Activated CD4-positive, CD25-positive, alpha-beta regulatory T cell treated with anti-CD3 and anti-CD28 coated beads, Interleukin-2, amount 50 U/mL, for 24 hours (primary cell): ENCODE results near the gene ASNSD1.
A peak's percentile ranks its signal among the peaks of the same experiment; 100 is the strongest.

Experiments used
- ATAC-seq, 2 donors: fragments of 150-1000 bp; cut with Tn5 transposase; one replicate each; pipeline ENCODE4 v1.10.0; 2021; ENCODE audit warnings: mild to moderate bottlenecking in 1 of 2, moderate library complexity in 1 of 2

Gene ASNSD1

GRCh38 chr2:189661148-189661956 lies at the start of gene ASNSD1:
TSS of gene ASNSD1 (plus strand) at chr2:189661459. CDS start at chr2:189666133, 4,674 bp downstream.
- ATAC-seq = peak; percentile 92

DNA sequence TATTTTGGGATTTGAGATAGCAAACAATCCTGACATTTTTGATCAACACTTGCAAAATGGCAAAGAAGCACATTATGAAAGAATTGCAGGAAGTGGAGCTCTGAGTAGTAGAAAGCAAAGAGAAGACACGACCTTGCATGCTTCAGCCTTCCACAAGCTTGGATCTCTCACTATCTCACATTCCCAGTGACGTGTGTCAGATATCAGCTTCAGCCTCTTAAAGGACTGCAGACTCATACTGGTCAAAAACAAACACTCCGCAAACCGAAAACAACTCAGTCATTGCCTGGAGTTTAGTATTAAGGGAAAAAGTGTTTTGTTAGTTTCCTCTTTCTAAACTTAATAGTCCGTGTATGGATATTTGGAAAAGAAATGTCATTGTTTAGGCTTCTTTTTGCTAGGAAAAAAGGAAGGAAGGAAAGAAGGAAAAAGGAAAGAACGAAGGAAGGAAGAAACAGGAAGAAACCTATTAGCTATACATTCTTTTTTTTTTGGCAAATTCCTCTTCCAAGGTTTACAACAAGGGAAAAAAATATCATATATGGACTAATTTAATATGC lies 48.1 kb upstream of the ASNSD1 start:
- ATAC-seq = no peak

- no peak for ATAC-seq
Observed at GRCh38 chr2:189613650-189614420, 47.4 kb upstream of the ASNSD1 start.

DNA sequence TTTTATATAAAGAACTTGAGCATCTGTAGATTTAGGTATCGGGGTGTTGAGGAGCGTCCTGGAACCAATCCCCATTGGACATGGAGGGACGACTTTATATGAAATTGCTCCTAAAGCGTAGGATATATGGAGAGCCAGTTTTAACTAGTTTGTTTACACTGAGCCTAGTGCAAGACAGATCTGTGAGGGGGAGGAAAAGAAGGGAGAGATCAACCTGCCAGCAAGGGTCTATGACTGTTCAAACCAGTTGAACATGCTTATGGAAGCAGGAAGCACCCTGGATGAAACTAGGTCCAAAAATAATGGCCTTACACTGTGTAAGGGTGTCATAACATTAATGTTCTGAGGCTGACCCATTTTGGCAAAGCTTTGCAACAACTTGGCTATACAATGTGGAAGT lies 46.7 kb upstream of the ASNSD1 start:
- ATAC-seq = no peak

DNA sequence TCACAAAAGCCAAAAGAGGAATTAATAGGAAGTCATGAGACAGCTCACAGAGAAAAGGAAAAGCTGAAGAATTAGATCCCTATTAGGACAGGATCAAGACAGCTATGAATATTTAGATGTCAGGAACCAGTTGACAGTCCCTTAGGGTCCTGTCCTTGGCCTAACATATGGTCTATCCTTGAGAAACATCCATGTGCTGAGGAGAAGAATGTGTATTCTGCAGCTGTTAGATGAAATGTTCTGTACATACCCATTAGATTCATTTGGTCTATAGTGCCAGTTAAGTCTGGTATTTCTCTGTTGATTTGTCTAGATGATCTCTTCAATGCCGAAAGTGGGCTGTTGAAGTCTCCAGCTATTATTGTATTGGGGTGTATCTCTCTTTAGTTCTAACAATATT lies 43.1 kb upstream of the ASNSD1 start:
- ATAC-seq = no peak

DNA sequence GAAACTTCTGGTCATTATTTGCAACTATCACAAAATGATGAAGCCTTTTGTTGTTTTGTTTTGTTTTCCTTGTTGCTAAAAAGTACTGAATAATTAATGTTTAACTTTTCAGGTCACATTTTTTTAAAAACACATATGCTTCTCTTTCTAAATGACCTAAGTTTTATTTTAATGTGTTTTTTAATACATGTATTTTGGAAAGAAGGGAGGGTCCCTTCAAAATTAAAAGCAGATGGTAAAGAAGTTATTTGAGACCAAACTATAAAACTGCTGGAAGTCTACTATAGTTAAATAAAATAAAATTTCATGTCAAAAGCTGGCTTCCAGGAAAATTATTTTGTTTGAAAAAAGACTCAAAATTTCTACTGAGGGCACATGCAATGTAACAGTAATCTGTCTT lies 39.5 kb upstream of the ASNSD1 start:
- no peak for ATAC-seq

- ATAC-seq = peak; percentile 41 to 49
Observed at GRCh38 chr2:189623049-189623448, 38.2 kb upstream of the ASNSD1 start.

DNA sequence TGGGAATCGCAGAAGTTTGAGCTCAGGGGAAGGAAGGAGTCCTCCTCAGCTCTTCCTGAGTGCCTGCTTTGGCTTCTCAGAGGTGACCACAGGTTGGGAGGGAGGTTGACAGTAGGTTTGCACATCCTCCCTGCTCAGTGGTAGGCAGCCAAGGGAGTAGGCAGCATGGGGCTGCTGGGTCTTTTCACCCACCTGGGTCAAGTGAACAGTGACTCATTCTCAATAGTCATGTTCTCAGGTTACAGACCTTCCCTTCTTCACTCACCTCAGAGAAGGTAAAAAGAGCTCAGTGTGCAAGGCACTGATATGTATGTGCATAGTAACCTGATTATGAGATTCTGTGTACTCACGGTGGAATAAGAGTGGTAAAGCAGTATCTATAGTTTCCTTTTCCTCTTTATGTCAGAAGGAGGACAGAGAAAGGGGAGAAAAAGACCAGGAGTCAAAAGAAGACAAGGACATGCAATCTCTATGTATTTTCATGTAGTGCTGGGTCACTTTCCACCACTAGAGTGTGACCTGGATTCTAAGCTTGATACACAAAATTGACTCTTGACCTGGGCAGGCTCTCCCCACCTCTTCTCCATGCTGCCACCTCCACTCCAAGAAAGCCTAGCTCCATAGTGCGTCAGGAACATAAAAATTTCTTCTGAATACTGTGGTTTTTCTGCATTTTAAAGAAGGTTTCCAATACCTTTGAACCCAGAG lies 36.5 kb upstream of the ASNSD1 start:
- ATAC-seq = no peak

DNA sequence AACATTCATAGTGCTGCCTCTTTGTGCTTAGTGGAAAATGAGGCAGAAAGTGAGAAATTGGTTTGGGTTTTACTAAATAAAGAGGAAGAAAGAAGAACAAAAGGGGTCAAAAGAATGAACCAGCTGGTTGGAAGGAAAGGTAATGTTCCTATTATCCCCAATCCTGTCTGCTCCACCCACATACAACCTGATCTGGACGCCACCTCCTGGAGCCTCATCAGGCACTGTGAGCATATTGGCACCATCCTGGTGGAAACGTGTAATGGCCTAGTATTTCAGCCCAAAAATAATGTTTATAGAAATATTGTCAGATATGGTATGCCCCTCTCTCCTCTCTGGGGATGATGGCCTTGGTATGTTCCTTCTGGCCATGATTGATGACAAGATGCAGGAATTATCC lies 35.6 kb upstream of the ASNSD1 start:
- ATAC-seq = no peak

DNA sequence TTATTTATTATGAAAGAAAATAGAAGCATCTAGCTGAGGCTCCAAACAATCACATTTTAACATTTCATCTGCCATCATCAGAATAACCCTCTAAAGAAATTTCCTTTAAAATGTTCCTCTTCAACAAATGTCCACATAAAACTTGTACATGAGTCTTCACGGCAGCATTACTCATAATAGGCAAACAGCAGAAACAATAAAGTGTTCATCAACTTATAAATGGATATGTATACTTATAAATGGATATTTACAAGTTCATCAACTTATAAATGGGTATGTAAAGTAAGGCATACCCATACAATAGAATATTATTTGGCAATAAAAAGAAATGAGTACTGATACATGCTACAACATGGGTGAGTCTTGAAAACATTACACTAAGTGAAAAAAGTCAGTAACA lies 33.5 kb upstream of the ASNSD1 start:
- ATAC-seq = no peak

DNA sequence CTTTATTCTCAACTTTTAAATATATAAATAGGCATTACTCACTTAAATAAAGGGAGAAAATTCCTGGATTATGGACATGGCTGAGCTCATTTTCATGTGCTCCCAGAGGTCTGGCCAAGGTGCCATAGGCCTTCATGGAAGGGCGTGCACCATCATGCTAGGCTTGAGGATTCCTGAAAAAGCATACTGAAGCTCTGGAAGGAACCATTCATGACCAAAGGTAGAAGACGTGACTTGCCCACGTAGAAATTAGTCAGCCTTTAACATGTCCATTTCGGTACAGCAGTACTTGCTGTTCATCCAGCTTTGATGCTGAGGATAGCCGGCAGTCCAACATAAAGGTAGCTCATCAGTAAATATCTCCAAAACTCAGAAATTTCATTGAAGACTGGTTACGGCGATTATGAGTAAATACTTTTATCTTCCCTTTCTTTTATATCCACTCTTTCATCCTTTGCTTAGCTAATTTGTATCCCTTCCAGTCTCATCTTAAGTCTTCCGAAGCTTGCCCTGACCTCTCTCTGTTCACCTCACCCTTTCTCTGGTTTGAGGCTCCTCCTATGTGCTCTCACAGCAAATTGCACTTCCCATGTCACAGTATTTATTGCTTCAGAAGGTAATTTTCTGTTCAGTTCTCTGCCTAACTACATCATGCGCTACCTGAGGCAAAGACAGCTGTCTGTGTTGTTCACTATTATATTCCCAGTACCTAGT lies 32.3 kb upstream of the ASNSD1 start:
- no peak for ATAC-seq

GRCh38 chr2:189629531-189630453 lies 31.5 kb upstream of the ASNSD1 start:
- no peak for ATAC-seq

DNA sequence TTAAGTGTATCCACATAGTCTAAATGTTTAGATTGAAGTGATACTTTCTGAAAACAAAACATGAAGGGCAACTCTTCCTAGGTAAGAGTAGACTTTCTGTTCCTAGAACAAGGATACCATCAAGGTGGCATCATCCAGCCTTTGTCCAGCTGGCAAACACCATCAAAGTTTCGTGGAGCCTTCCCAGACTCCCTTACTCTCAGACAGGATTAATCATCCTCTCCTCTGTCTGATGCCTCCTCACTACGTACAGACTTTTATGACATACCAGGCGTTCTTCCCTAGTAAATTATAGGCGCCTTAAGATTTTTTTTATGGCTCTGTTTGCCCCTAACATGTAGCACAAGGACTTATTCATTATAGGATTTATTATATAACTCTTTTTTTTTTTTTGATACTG lies 29.4 kb upstream of the ASNSD1 start:
- no peak for ATAC-seq

GRCh38 chr2:189633392-189633811 lies 27.9 kb upstream of the ASNSD1 start:
- peak in 1 of 2 donors; percentile 35 for ATAC-seq

GRCh38 chr2:189635353-189635752 lies 25.9 kb upstream of the ASNSD1 start:
- no peak for ATAC-seq

DNA sequence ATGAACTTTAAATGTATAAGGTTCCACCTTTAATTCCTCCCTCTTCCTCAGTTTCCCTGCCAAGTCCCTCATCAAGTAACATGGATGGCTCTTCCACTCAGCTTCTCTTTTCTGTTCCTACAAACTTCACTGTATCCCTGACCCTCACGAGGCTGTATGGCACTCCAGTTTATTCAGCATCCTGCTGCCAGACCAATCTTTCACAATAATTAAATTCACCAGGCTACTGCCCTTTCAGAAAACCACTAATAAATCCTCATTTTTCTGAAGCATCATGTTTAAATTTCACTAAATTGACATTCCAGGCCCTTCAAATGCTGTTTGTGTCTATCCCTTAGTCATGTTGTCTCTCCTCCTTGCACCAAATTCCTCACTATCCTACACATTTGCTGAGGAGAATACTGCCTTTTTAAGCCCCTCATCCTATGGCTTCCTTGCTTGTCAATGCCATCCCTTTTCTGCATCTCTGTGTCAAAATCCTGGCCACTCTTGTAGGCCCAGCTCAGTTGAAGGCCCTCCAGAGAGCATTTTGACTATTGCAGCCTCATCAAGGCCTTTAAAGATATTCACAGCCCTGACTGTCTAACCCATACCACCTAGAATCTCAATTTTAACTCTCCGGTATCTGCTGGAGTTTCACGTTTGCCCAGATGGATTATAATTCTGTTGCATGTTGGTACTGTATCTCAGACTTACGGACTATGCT lies 22.8 kb upstream of the ASNSD1 start:
- ATAC-seq = no peak

- ATAC-seq = no peak
Observed at GRCh38 chr2:189639007-189639609, 22.2 kb upstream of the ASNSD1 start.

DNA sequence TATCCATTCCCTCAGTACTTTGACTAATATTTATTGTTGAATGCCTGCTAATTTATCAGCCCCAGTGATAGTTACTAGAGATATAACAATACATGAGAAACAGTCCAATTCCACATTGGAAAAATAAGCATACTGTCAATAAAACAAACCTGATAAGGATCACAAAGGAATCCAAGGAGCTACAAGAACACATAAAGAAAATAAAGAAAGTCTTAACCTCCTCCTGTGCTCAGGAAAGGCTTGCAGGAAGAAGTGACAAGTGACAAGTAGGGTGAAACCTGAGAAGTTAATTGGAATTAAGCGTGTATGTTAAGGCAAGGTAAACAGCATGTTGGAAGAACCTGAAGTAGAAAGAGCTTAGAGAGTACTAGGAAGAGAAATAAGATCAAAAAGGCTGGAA lies 20.3 kb upstream of the ASNSD1 start:
- ATAC-seq = no peak

DNA sequence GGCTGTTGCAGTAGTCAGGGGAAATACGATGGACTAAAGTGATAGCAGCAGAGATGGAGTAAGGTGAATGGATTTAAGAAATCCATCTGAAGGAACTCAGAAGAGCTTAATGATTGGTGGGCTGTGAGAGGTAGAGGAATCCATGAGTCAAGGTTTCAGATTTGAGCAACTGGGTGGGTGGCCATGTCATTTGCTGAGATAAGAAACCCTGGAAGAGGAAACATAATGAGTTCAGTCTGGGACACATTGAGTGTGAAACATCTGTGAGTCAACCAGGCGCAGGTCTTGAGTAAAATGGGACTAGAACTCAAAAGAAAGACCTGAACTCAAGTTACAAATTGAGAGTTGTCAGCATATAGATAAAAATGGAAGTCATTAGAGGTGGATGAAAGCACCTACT lies 19.7 kb upstream of the ASNSD1 start:
- ATAC-seq = peak; percentile 88 to 92

- ATAC-seq = no peak
Observed at GRCh38 chr2:189646521-189646920, 14.7 kb upstream of the ASNSD1 start.
